Right lobe of liver (tissue), 4 donors: ENCODE data around the gene APCDD1L.

Source experiments
- POLR2A ChIP-seq: fragments of 450-650 bp; IDR thresholded peaks from one replicate; pipeline ENCODE4 v1.6.1; 2017; ENCODE audit warnings: antibody characterized with exemption, mild to moderate bottlenecking
- TF ChIP-seq, protein P1 (sequence below), 4 donors: fragments of 200-600 bp in 3 of 4; fragments of 450-650 bp in 1 of 4; IDR thresholded peaks; one replicate each; pipeline versions ENCODE4 v1.5.1 to v1.8.0; 2016 to 2022; ENCODE audit warnings: antibody characterized with exemption in 4 of 4, mild to moderate bottlenecking in 2 of 4
- donor health status: DM: no; HTN: no; CAD: no.
- donor health status: DM: no; HTN: no; CAD: no.
- donor health status: DM: no; HTN: yes; CAD: no.

- TF ChIP-seq, protein P1, sequence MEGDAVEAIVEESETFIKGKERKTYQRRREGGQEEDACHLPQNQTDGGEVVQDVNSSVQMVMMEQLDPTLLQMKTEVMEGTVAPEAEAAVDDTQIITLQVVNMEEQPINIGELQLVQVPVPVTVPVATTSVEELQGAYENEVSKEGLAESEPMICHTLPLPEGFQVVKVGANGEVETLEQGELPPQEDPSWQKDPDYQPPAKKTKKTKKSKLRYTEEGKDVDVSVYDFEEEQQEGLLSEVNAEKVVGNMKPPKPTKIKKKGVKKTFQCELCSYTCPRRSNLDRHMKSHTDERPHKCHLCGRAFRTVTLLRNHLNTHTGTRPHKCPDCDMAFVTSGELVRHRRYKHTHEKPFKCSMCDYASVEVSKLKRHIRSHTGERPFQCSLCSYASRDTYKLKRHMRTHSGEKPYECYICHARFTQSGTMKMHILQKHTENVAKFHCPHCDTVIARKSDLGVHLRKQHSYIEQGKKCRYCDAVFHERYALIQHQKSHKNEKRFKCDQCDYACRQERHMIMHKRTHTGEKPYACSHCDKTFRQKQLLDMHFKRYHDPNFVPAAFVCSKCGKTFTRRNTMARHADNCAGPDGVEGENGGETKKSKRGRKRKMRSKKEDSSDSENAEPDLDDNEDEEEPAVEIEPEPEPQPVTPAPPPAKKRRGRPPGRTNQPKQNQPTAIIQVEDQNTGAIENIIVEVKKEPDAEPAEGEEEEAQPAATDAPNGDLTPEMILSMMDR (IDR thresholded peaks at IDR 0.05), result no peak
- no peak for TF ChIP-seq POLR2A
These were observed 8.7 kb upstream of the APCDD1L start for GRCh38 chr20:58523971-58524315.
